ENCODE results near the gene IZUMO1.
A peak's percentile ranks its signal among the peaks of the same experiment; 100 is the strongest.

Gene IZUMO1

DNA sequence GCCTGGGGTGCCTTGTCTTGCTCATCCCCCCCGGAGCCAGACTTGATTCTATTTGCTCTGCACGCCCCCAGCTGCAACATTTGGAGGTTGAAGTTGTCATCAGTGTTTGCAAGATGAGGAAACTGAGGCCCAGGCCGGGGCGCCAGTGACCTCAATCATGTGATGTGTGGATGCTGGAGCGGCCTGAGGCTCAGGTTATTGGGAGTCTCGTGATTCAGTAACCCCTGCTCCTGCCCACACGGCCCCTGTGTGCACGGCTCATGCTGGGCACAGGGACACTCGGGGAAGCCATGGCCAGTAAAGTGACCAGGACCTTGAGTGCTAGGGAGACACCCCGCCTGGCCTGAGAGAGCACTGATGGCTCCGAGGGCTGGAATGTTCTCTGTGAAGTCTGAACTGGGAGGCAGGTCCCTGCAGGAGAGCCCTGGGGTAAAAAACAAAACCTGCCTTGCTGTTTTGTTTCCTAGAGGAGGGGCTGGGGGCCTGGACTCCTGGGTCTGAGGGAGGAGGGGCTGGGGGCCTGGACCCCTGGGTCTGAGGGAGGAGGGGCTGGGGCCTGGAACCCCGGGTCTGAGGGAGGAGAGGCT is 10.5 kb upstream of the IZUMO1 start:
- DNase-seq (ENCODE audit: low read depth in 2 of 2): no peak

DNA sequence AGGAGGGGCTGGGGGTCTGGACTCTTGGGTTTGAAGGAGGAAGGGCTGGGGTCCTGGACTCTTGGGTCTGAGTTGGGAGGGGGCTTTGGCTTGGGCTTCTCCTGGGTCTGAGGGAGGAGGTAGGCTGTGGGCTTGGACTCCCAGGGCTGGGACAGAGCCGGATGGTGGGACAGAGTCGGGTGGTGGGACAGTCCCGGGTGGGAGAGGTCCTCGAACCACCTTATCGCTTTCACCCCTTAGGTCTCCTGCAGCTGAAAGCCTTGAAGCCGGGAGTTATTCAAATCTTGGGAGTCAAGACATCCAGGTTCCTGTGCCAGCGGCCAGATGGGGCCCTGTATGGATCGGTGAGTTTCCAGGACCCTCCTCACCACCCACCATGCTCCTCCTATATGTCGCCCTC is 10.0 kb upstream of the IZUMO1 start:
- DNase-seq (ENCODE audit: low read depth in 2 of 2): no peak

- DNase-seq (ENCODE audit: low read depth in 2 of 2): no peak
Measured at GRCh38 chr19:48756212-48756611, 9.5 kb upstream of the IZUMO1 start.

DNA sequence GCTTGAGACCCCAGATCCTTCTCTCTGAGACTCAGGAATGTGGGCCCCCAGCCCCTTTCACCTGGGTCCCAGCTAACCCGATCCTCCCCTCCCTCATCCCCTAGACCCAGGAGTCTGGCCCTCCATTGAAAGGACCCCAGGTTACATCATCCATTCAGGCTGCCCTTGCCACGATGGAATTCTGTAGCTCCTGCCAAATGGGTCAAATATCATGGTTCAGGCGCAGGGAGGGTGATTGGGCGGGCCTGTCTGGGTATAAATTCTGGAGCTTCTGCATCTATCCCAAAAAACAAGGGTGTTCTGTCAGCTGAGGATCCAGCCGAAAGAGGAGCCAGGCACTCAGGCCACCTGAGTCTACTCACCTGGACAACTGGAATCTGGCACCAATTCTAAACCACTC is 9.1 kb upstream of the IZUMO1 start:
- no peak for DNase-seq (ENCODE audit: low read depth in 2 of 2)

DNA sequence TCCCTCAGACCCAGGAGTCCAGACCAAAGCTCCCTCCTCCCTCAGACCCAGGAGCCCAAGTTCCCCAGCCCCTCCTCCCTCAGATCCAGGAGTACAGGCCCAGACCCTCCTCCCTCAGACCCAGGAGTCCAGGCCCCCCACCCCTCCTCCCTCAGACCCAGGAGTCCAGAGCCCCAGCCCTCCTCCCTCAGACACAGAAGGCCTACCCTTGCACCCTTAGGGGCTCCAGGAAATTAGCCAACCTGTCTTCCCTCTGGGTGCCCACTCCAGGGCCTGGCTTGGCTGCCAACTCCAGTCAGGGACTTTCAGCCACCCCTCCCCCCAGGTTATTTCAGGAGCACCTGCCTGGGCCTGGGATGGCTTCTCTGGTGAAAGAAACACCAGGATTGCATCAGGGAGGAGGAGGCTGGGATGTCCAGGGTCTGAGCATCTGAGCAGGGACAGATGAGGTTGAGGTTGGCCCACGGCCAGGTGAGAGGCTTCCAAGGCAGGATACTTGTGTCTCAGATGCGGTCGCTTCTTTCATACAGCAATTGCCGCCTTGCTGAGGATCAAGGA is 8.5 kb upstream of the IZUMO1 start, which contains the start of gene FGF21:
Gene FGF21 (plus strand): TSS at position 441 of the 558 bp plus-strand sequence. CDS start 713 bp downstream, outside the sequence.
- no peak for DNase-seq (ENCODE audit: low read depth in 2 of 2)

GRCh38 chr19:48752496-48753365 is 6.0 kb upstream of the IZUMO1 start, which contains the start of gene FUT1:
FUT1 (minus strand) TSS chr19:48752641; CDS start chr19:48751281, 1,360 bp downstream.
- no peak for DNase-seq (ENCODE audit: low read depth in 2 of 2)

GRCh38 chr19:48751845-48752495 is 5.3 kb upstream of the IZUMO1 start:
- no peak for DNase-seq (ENCODE audit: low read depth in 2 of 2)

DNA sequence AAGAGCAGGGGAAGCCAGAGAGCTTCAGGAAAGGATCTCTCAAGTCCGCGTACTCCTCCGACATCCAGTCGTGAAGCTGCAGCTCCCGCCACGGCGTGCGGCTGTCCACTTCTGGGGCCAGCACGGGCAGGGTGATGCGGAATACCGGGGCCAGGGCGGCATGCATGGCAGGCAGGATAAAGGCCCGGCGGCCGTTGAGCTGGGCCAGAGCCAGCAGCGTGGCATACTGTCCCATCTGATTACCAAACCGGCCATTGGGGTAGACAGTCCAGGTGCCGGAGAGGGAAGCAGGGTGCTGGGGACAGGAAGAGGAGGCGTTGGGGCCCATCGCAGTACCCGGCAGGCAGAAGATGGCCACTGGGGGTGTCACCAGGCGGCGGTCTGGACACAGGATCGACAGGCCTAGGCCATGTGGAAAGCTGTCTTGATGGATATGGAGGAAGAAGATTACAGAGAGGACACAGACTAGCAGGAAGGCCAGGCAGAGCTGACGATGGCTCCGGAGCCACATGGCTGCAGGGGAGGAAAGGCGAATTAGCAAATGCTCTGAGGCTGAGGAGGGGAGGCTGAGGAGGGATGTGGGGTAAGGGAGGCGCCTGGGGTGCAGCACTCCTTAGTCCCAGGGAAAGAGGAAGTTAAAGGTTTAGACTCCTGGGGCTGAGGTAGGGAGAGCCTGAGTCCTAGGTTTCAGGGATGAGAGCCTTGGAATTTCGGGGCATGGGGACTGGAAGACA is 4.2 kb upstream of the IZUMO1 start:
- DNase-seq (ENCODE audit: low read depth in 2 of 2): no peak

DNA sequence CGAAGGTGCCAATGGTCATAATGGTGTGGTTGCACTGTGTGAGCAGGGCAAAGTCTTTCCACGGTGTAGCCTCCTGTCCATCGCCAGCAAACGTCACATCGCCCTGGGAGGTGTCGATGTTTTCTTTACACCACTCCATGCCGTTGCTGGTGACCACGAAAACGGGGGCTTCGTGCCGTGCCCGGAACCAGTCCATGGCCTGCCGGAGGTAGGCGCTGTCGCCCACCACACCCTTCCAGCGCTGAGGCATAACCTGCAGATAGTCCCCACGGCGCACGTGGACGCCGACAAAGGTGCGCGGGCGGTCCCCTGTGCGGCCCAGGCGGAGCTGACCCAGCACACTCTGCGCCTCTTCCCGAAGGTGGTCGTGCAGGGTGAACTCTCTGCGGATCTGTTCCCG is 3.6 kb upstream of the IZUMO1 start:
- no peak for DNase-seq (ENCODE audit: low read depth in 2 of 2)

DNA sequence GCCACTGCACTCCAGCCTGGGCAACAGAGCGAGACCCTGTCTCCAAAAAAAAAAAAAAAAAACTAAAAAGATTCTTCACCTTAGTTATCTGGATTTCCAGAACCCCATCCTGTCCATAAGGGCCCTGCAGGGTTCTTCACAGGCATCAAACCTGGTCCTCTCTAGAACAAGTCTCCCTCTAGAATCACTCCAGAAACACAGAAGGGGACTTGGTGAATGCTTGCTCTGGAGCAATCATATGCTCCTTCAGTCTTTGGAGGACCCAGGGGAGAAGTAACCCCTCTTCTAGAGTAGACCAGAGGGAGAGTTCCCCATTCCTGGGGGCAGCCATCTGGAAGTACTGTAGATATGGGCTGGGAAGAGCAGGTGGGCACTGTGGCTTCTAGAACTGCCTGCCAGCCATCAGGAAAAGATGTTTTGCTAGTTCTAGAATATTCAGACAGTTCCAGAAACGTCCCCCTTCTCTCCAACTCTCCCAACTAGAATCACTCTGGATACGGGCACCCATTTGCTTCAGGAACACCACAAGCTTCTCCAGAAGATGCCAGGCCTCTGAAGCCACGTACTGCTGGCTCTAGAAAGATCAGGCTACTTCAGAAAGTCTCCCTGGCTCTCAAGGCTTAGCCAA is 3.0 kb upstream of the IZUMO1 start:
- no peak for DNase-seq (ENCODE audit: low read depth in 2 of 2)

DNA sequence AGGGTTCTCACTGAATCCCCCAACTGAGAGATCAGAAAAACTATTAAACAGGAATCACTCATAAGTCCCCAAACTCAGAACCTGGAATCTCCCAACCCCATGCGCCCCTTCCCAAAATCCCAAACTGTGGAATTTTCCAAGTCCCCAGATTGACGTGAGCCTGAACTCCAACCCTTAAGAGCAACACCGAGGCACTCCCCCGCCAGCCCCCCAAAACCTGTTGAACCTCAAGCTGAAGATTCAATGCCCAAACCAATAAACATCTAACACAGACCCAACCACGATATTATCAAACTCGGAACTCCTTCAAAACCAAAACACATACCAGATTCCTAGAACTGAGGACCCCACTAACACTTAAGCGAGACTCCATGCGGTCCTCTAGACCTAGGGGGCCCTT is 599 bp downstream of the IZUMO1 start:
- no peak for DNase-seq (ENCODE audit: low read depth in 2 of 2)

GRCh38 chr19:48745208-48745995 is 1.3 kb downstream of the IZUMO1 start:
- DNase-seq (ENCODE audit: low read depth in 2 of 2): no peak

- DNase-seq (ENCODE audit: low read depth in 2 of 2): no peak
Measured at GRCh38 chr19:48742096-48742495, 4.6 kb downstream of the IZUMO1 start.

DNA sequence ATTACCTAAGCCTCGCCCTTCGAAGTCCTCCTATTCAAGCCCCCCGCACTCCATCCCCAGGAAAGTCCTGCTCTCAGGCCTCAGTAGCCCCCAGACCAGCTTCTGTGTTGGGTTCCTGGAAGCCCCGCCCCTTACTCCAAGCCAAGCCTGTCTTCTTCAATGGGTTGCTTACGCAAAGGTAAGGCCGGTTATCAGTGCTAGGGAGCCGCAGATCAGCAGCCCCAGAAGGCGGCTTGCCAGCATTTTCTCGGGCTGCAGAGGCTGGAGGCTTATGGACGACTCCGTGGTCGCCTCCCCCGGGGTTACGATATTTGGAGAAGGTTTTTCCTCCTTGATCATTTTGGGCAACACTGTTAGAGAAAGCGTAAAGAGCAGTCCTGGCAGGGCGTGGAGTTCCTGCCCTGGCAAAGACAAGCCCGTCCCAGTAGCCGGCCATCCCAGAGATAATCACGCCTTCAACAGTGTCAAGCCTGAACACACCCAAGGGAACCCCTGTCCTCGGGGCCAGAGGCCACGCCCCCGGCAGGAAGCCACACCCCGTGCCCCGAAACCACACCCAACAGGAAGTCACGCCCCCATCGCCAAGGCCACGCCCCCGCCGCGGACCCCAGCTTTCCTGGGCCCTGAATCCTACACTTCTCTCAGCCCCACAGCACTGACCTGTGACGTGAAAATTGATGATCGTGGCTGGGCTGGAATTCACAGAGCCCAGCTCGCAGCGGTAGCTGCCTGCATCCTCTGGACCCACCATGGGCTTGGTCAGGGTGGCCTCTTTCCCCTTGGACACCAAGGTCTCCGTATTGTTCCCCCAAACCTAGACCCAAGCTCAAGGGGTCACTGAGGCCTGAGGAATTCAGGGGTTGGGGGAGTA is 5.3 kb downstream of the IZUMO1 start:
- DNase-seq (ENCODE audit: low read depth in 2 of 2): no peak

- DNase-seq (ENCODE audit: low read depth in 2 of 2): no peak
Measured at GRCh38 chr19:48740164-48740972, 6.3 kb downstream of the IZUMO1 start, which contains the start of gene RASIP1. RASIP1 (minus strand) TSS chr19:48740610; CDS start chr19:48740282, 328 bp downstream.

- no peak for DNase-seq (ENCODE audit: low read depth in 2 of 2)
Measured at GRCh38 chr19:48739404-48740163, 7.1 kb downstream of the IZUMO1 start.

DNA sequence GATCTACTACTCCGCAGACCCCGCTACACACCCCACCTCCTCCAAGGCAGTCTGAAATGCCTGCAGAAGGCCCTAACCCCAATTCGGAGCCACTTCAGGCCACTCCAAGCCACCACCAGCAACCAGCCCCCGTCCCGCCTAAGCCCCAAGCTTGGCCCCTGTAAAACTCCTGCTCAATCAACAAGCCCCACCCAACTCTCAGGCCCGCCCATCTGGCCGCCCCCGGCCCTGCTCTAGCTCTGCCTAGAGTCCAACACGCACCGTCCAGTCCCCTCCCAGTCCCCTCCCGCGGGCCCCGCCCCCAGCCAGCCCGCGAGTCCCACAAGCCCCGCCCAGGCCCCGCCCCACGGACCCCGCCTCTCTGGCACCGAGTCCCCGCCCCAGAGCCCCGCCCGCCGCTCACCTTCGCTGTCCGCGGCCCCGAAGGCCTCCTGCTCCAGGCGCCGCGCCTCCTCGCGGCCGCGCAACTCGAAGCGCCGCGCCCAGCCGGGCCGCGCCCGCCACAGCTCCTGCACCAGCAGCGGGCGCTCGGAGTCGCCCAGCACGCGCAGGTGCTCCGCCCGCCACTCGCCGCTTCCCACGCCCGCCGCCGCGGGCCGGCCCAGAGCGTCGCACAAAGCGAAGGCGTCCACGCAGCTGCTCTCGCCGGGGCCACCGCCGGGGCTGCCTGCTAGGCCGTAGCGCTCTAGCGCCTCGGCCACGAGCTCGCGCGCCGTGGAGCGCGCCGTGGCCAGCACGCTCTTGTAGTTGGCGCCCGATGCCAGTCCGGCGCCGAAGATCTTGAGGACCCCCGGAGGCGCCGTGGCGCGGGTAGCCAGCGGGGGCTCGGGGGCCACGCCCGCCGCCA is 7.9 kb downstream of the IZUMO1 start:
- DNase-seq (ENCODE audit: low read depth in 2 of 2): peak; percentile 90 to 95
